Measurements from ENCODE around the gene TTBK2.

Gene TTBK2

GRCh38 chr15:42744195-42744594 lies 176.4 kb downstream of the TTBK2 start:
- TF ChIP-seq USF1 (IDR thresholded peaks at IDR 0.05): no peak
- no peak for TF ChIP-seq TCF12 (IDR thresholded peaks at IDR 0.05; ENCODE audit: low read depth)
- TF ChIP-seq EGR1 (IDR thresholded peaks at IDR 0.05): no peak
- TF ChIP-seq RAD21 (IDR thresholded peaks at IDR 0.05; ENCODE audit: low read depth): no peak
- no peak for TF ChIP-seq TAF1 (IDR thresholded peaks at IDR 0.05; ENCODE audit: low read depth)
- no peak for TF ChIP-seq EP300 (IDR thresholded peaks at IDR 0.05; ENCODE audit: borderline replicate concordance)
- TF ChIP-seq FOXM1 (IDR thresholded peaks at IDR 0.05; ENCODE audit: borderline replicate concordance, low read depth): no peak
- TF ChIP-seq YY1 (IDR thresholded peaks at IDR 0.05; ENCODE audit: low read depth): no peak
- no peak for TF ChIP-seq MAX (IDR thresholded peaks at IDR 0.05)
- no peak for TF ChIP-seq TEAD4 (IDR thresholded peaks at IDR 0.05)
- TF ChIP-seq, protein P1, sequence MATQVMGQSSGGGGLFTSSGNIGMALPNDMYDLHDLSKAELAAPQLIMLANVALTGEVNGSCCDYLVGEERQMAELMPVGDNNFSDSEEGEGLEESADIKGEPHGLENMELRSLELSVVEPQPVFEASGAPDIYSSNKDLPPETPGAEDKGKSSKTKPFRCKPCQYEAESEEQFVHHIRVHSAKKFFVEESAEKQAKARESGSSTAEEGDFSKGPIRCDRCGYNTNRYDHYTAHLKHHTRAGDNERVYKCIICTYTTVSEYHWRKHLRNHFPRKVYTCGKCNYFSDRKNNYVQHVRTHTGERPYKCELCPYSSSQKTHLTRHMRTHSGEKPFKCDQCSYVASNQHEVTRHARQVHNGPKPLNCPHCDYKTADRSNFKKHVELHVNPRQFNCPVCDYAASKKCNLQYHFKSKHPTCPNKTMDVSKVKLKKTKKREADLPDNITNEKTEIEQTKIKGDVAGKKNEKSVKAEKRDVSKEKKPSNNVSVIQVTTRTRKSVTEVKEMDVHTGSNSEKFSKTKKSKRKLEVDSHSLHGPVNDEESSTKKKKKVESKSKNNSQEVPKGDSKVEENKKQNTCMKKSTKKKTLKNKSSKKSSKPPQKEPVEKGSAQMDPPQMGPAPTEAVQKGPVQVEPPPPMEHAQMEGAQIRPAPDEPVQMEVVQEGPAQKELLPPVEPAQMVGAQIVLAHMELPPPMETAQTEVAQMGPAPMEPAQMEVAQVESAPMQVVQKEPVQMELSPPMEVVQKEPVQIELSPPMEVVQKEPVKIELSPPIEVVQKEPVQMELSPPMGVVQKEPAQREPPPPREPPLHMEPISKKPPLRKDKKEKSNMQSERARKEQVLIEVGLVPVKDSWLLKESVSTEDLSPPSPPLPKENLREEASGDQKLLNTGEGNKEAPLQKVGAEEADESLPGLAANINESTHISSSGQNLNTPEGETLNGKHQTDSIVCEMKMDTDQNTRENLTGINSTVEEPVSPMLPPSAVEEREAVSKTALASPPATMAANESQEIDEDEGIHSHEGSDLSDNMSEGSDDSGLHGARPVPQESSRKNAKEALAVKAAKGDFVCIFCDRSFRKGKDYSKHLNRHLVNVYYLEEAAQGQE (IDR thresholded peaks at IDR 0.05; ENCODE audit: low read depth): no peak
- no peak for TF ChIP-seq CEBPB (IDR thresholded peaks at IDR 0.05)
- no peak for TF ChIP-seq NFIC (IDR thresholded peaks at IDR 0.05)
- no peak for TF ChIP-seq ZBTB7A (IDR thresholded peaks at IDR 0.05; ENCODE audit: low read depth)
- no peak for TF ChIP-seq CREB1 (IDR thresholded peaks at IDR 0.05; ENCODE audit: low read depth)

GRCh38 chr15:42742149-42742548 lies 178.4 kb downstream of the TTBK2 start:
- TF ChIP-seq YY1 (IDR thresholded peaks at IDR 0.05; ENCODE audit: low read depth) (no peak), NFIC (IDR thresholded peaks at IDR 0.05) (no peak), EP300 (IDR thresholded peaks at IDR 0.05; ENCODE audit: borderline replicate concordance) (no peak), MAX (IDR thresholded peaks at IDR 0.05) (no peak), EGR1 (IDR thresholded peaks at IDR 0.05) (no peak), CEBPB (IDR thresholded peaks at IDR 0.05) (no peak), CREB1 (IDR thresholded peaks at IDR 0.05; ENCODE audit: low read depth) (no peak), FOXM1 (IDR thresholded peaks at IDR 0.05; ENCODE audit: borderline replicate concordance, low read depth) (no peak), TAF1 (IDR thresholded peaks at IDR 0.05; ENCODE audit: low read depth) (no peak)
- TF ChIP-seq, protein P1 (IDR thresholded peaks at IDR 0.05; ENCODE audit: low read depth): no peak

- no peak for TF ChIP-seq EGR1 (IDR thresholded peaks at IDR 0.05)
- TF ChIP-seq, protein P1 (IDR thresholded peaks at IDR 0.05; ENCODE audit: low read depth): no peak
- no peak for TF ChIP-seq TCF12 (IDR thresholded peaks at IDR 0.05; ENCODE audit: low read depth)
- no peak for TF ChIP-seq EP300 (IDR thresholded peaks at IDR 0.05; ENCODE audit: borderline replicate concordance)
- no peak for TF ChIP-seq FOXM1 (IDR thresholded peaks at IDR 0.05; ENCODE audit: borderline replicate concordance, low read depth)
- no peak for TF ChIP-seq TEAD4 (IDR thresholded peaks at IDR 0.05)
- TF ChIP-seq YY1 (IDR thresholded peaks at IDR 0.05; ENCODE audit: low read depth): no peak
- TF ChIP-seq CEBPB (IDR thresholded peaks at IDR 0.05): no peak
- TF ChIP-seq NFIC (IDR thresholded peaks at IDR 0.05): no peak
Measured at GRCh38 chr15:42741710-42742109, 178.9 kb downstream of the TTBK2 start.

DNA sequence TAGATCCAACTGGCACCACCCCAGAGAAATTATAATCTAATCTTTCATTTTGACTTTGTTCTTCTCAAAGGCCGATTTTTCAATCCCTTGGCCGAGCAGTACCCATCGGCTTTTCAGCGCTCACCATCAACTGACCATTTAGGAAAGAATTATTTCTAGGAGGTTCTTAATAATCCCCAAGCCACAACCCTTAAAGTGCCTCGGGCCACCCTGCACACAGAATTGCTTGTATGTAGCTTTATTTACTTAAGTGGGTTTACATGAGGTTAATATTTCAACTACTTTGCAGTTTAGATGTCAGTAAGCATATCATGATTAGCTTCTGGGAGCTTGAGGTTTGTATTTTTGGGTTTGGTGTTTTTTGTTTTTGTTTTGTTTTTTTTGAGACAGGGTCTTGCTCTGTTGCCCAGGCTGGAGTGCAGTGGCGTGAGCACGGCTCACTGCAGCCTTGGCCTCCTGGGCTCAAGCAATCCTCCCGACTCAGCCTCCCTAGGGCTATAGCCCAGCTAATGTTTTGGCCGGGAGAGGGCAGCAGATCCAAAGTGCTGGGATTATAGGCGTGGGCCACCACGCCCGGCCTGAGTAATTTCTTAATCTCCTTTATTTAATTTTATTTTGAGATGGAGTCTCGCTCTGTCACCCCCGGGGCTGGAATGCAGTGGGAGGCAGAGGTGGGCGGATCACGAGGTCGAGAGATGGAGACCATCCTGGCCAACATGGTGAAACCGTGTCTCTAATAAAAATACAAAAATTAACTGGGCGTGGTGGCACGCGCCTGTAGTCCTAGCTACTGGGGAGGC lies 182.8 kb downstream of the TTBK2 start:
- TF ChIP-seq, protein P1 (IDR thresholded peaks at IDR 0.05; ENCODE audit: low read depth): no peak
- no peak for TF ChIP-seq USF1 (IDR thresholded peaks at IDR 0.05)
- TF ChIP-seq MAX (IDR thresholded peaks at IDR 0.05): no peak
- TF ChIP-seq RAD21 (IDR thresholded peaks at IDR 0.05; ENCODE audit: low read depth): peak; percentile 42; the same call in 1 of the 2 replicates
- no peak for TF ChIP-seq EP300 (IDR thresholded peaks at IDR 0.05; ENCODE audit: borderline replicate concordance)
- no peak for TF ChIP-seq TCF12 (IDR thresholded peaks at IDR 0.05; ENCODE audit: low read depth)
- no peak for TF ChIP-seq NFIC (IDR thresholded peaks at IDR 0.05)

Measured in Ishikawa (cell line).